GM12878 (cell line): ENCODE measurements around the gene HPD. TPM values are rescaled to one million over a fixed set of nuclear protein-coding genes. Genes with fewer than 3 reads are reported as not detected.

Experiments
- ATAC-seq: fragments of 200-7000 bp; cut with Tn5 transposase; 3 replicates; pipeline ENCODE4 v1.9.1; 2020; ENCODE audit warnings: mild to moderate bottlenecking, moderate library complexity
- BruUV-seq: library from RNA; stranded (reverse); fragments of 400-500 nt; replicated peaks from 2 replicates; lab custom pipeline; 2021; lab: Mats Ljungman, UMichigan
- CTCF ChIA-PET: fragments of 300-600 bp; sonication (Branson Sonifier 250); formaldehyde crosslinking; extraction: SDS; loops from one replicate; lab custom pipeline; 2021; ENCODE audit warnings: inconsistent platforms; lab: Yijun Ruan, JAX
- POLR2A ChIA-PET: fragments of 350-600 bp; formaldehyde crosslinking; extraction: SDS; loops from one replicate; lab custom pipeline; 2021; ENCODE audit warnings: inconsistent platforms; lab: Charles Lee
- RAD21 ChIA-PET: fragments of 300-600 bp; sonication (Branson Sonifier 250); formaldehyde crosslinking; loops from one replicate; lab custom pipeline; 2023; ENCODE audit warnings: antibody characterized with exemption; ENCODE audit not compliant: unreplicated experiment; lab: Charles Lee
- SMC1A ChIA-PET: fragments of 300-600 bp; sonication (Branson Sonifier 250); formaldehyde crosslinking; loops from one replicate; lab custom pipeline; 2023; ENCODE audit not compliant: unreplicated experiment, uncharacterized antibody; lab: Charles Lee
- DNase-seq: peaks from one replicate; pipeline ENCODE4 v3.0.0-alpha.2; 2011; ENCODE audit warnings: low read depth, low spot score
- FAIRE-seq: peaks from 3 replicates; lab custom pipeline; 2011; peaks lifted over from hg19 to GRCh38; lab: Jason Lieb, UNC
- H2AFZ ChIP-seq: 2 replicates; pipeline ENCODE4 v1.6.0; 2011; ENCODE audit warnings: low read depth, low read length, control low read depth; ENCODE audit not compliant: control insufficient read depth
- H3K27ac ChIP-seq: 2 replicates; pipeline ENCODE4 v1.5.1; 2011; ENCODE audit warnings: control low read depth; ENCODE audit not compliant: control insufficient read depth, insufficient read depth
- H3K27me3 ChIP-seq, 2 experiments: replicated peaks in 1 of 2; 2 replicates each; pipeline versions ENCODE4 v1.6.0 to v1.6.1; 2011; ENCODE audit warnings: low read length in 1 of 2; ENCODE audit not compliant: control insufficient read depth in 2 of 2, insufficient read depth in 2 of 2
- H3K36me3 ChIP-seq, 2 experiments: 2 replicates each; pipeline ENCODE4 v1.5.1; 2011; ENCODE audit warnings: low read length in 1 of 2; ENCODE audit not compliant: control insufficient read depth in 2 of 2, insufficient read depth in 2 of 2
- H3K4me1 ChIP-seq: 2 replicates; pipeline ENCODE4 v1.6.1; 2011; ENCODE audit warnings: mild to moderate bottlenecking, low read length, moderate library complexity, mixed read lengths; ENCODE audit not compliant: control insufficient read depth, insufficient read depth
- H3K4me2 ChIP-seq: 2 replicates; pipeline ENCODE4 v1.6.0; 2011; ENCODE audit warnings: control low read depth; ENCODE audit not compliant: control insufficient read depth, insufficient read depth
- H3K4me3 ChIP-seq: fragments of 200-600 bp; sonication (generic); 2 replicates; pipeline ENCODE4 v1.5.1; 2016
- H3K79me2 ChIP-seq: 2 replicates; pipeline ENCODE4 v1.6.0; 2011; ENCODE audit warnings: low read length; ENCODE audit not compliant: control insufficient read depth, insufficient read depth
- H3K9ac ChIP-seq: 2 replicates; pipeline ENCODE4 v1.8.0; 2011; ENCODE audit warnings: low read length, control low read depth, mixed read lengths; ENCODE audit not compliant: control insufficient read depth, insufficient read depth
- H3K9me3 ChIP-seq: replicated peaks from 3 replicates; pipeline ENCODE4 v1.5.1; 2011; ENCODE audit warnings: mild to moderate bottlenecking, low read length; ENCODE audit not compliant: control insufficient read depth, insufficient read depth
- H4K20me1 ChIP-seq: 2 replicates; pipeline ENCODE4 v1.6.0; 2011; ENCODE audit not compliant: control insufficient read depth, insufficient read depth
- EZH2 ChIP-seq: IDR thresholded peaks from 2 replicates; pipeline ENCODE4 v1.6.1; 2012; ENCODE audit warnings: low read depth, mild to moderate bottlenecking, control low read depth, inconsistent platforms, low read length, borderline replicate concordance; ENCODE audit not compliant: control insufficient read depth
- PML ChIP-seq: IDR thresholded peaks from 2 replicates; pipeline ENCODE4 v1.6.1; 2012; ENCODE audit warnings: low read length, inconsistent platforms
- POU2F2 ChIP-seq: IDR thresholded peaks from 3 replicates; pipeline ENCODE4 v1.6.1; 2011; ENCODE audit warnings: low read depth, mild to moderate bottlenecking, low read length, borderline replicate concordance
- WGBS: methylation state at CpG from one replicate; pipeline ENCODE4 v1.1.6; 2016; ENCODE audit warnings: low lambda C conversion rate; ENCODE audit not compliant: insufficient replicate concordance, insufficient coverage; ENCODE audit errors: missing lambda C conversion rate; 5-methylcytosine and 5-hydroxymethylcytosine counted together
- in situ Hi-C: fragments of 300-500 bp; cut with MboI; formaldehyde crosslinking; loops from 9 replicates; pipeline ENCODE4 v1.14.3; 2018; ENCODE audit warnings: mixed read lengths
- intact Hi-C: fragments of 100-400 bp; cut with micrococcal nuclease; formaldehyde crosslinking; loops from one replicate; pipeline ENCODE4 v1.14.2; 2022; ENCODE audit not compliant: unreplicated experiment
- polyA plus RNA-seq, 11 experiments: library from polyadenylated mRNA; depleted of rRNA in 4 of 11; unstranded in 6 of 11; stranded (reverse) in 5 of 11; fragments of >200 nt; fragmentation: Nextera tagmentation in 4 of 11; fragmentation: Illumina TruSeq in 1 of 11; extraction: Ambion mirVana in 4 of 11; extraction: Trizol in 1 of 11; gene quantifications; 1 replicate in 1 of 11; 2 replicates in 10 of 11; pipeline versions ENCODE4 v1.2.1 to v1.2.3, GENCODE V29; 2011 to 2016; ENCODE audit warnings: inconsistent platforms in 2 of 11, missing spikeins in 2 of 11, low read depth in 1 of 11
- total RNA-seq, 4 experiments: library from RNA; depleted of rRNA in 3 of 4; stranded (reverse); fragments of >200 nt in 3 of 4; fragmentation: Illumina TruSeq in 1 of 4; extraction: Trizol in 1 of 4; gene quantifications; 2 replicates each; pipeline versions ENCODE4 v1.2.1 to v1.2.3, GENCODE V29; 2013 to 2021

Gene HPD
- total and polyA plus RNA-seq, 10 of the 15 experiments (the other 5 are each of a cell fraction or from before 2014, with no cell fraction given) = 0.04 to 0.69 (median 0.28) TPM; not detected in 7

- in situ Hi-C loops (no loop called here), intact Hi-C loops (loop anchor here (1.0 to 2.0 kb wide), 2 partner anchors 19 to 36 kb away; no protein-coding TSS in a partner anchor)
- Histone ChIP-seq H3K27me3 (no peaks in the 10 kb centered on the region), H2AFZ (no peak overlapping the region), H3K36me3 (peaks cover 11 to 29% of the 10 kb centered on the region in 2 experiments; a peak in 3 of 4 replicates), H3K79me2 (peaks cover 28% of the 10 kb centered on the region), H3K4me3 (0 out of 2 replicates have a peak overlapping the region, but pooled peaks have one; percentile 82), H3K27ac (no peak overlapping the region), H3K9me3 (no peaks in the 10 kb centered on the region)
- DNase-seq (no peak), ATAC-seq (no peak)
- ChIA-PET RAD21 (interaction anchor here (1.2 to 13.1 kb wide), 3 partner anchors 18 to 100 kb away, joined by 3 to 395 read pairs (median 14); partner anchors contain the start of genes PSMD9, RHOF and TMEM120B), CTCF (interaction anchor here (1.0 to 13.6 kb wide), 4 partner anchors 13 to 25 kb away, joined by 3 to 565 read pairs (median 10); partner anchors contain the start of gene RHOF), POLR2A (no interaction called here)
- BruUV-seq = no TSS peak
- TF ChIP-seq PML (no peak), EZH2 (no peak), POU2F2 (no peak)
- TF ChIP-seq, all 136 proteins: peak for 0
- 79% methylated on average over 25 of the region's 25 CpGs for WGBS
- H3K4me1 ChIP-seq = peaks cover 7% of the 10 kb centered on the region
- SMC1A ChIA-PET = interaction anchor here (0.8 to 12.2 kb wide), 3 partner anchors 11 to 34 kb away, joined by 3 to 226 read pairs (median 4); partner anchors contain the start of gene RHOF
- peak overlapping the region; percentile 47; the same call in 1 of the 2 replicates for H3K4me2 ChIP-seq
- H4K20me1 ChIP-seq = peaks cover 3% of the 10 kb centered on the region; the same call in 1 of the 2 replicates
- no peak overlapping the region for H3K9ac ChIP-seq
- FAIRE-seq = no peak
These were observed 45.5 kb downstream of the HPD start for GRCh38 chr12:121812921-121813896.
